ENCODE data around the gene CD6.

CD6 gene

DNA sequence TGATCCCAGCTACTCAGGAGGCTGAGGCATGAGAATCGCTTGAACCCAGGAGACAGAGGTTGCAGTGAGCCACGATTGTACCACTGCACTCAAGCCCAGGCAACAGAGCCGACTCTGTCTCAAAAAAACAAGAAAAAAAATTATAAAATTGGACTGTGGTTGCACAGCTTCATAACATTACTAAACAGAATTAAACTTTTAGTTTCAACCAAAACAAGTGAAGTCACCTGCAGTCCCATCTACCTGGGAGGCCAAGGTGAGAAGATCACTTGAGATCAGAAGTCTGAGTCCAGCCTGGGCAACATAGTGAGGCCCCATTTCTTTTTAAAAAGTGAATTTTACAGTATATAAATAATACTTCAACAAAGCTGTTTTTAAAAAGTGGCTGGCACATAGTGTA lies 83.0 kb downstream of the CD6 start:
- DNase-seq (ENCODE audit: low read depth): no peak
- TF ChIP-seq, protein P1, sequence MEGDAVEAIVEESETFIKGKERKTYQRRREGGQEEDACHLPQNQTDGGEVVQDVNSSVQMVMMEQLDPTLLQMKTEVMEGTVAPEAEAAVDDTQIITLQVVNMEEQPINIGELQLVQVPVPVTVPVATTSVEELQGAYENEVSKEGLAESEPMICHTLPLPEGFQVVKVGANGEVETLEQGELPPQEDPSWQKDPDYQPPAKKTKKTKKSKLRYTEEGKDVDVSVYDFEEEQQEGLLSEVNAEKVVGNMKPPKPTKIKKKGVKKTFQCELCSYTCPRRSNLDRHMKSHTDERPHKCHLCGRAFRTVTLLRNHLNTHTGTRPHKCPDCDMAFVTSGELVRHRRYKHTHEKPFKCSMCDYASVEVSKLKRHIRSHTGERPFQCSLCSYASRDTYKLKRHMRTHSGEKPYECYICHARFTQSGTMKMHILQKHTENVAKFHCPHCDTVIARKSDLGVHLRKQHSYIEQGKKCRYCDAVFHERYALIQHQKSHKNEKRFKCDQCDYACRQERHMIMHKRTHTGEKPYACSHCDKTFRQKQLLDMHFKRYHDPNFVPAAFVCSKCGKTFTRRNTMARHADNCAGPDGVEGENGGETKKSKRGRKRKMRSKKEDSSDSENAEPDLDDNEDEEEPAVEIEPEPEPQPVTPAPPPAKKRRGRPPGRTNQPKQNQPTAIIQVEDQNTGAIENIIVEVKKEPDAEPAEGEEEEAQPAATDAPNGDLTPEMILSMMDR (conservative IDR thresholded peaks at IDR 0.05; ENCODE audit: control insufficient read depth, insufficient read depth, low read depth, low read length): no peak

DNA sequence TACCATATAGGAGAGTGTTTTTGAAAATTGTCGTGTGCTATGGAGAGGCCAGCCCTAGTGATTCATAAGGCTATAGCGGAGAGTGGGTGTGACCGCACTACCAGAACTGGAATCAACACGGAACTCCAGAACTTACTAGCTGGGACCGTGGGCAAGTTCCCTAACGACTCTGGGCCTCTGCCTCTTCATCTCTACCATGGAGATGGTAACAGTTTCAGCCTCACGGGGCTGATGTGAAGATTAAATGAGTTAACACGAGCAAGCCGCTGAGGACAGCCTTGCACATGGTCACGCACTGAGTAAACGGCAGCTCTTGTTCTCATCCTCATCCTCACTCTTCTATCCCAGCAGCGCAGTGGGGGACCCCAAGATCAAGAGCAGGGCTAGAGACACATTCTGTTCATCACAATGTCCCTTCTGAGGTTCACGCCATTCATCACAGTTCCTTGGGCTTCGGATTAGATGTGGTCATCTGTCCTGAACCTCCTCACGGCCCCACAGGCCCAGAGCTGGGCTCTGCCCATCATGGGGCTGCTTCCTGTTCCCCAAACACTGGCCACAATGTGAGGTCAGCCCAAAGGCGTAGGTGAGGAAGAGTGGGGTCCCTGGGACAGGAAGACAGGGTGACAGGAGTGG lies 83.6 kb downstream of the CD6 start:
- no peak overlapping the region for H3K4me3 ChIP-seq (ENCODE audit: control insufficient read depth, low read depth, low read length)
- TF ChIP-seq, protein P1 (conservative IDR thresholded peaks at IDR 0.05; ENCODE audit: control insufficient read depth, insufficient read depth, low read depth, low read length): no peak
- DNase-seq (ENCODE audit: low read depth): no peak

More for the DNA sequence above, 83.0 kb downstream of the CD6 start:
- H3K4me3 ChIP-seq (ENCODE audit: control insufficient read depth, low read depth, low read length): no peak overlapping the region

DNA sequence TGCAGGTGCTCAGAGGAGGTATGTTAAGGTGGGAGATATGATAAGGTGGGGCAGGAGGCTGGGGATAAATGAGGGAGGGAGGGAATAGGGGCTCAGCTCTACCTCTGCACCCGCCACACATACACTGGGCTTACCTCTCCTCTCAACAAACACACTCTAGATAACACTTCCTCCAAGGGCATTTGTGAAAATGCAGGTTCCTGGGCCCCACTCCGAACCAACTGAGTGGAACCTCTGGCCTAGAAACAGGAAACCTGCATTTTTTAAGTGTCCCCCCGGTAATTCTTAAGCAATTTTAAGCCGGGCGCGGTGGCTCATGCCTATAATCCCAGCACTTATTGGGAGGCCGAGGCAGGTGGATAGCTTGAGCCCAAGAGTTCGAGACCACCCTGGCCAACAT lies 84.3 kb downstream of the CD6 start:
- TF ChIP-seq, protein P1 (conservative IDR thresholded peaks at IDR 0.05; ENCODE audit: control insufficient read depth, insufficient read depth, low read depth, low read length): no peak
- H3K4me3 ChIP-seq (ENCODE audit: control insufficient read depth, low read depth, low read length): no peak overlapping the region
- DNase-seq (ENCODE audit: low read depth): no peak

DNA sequence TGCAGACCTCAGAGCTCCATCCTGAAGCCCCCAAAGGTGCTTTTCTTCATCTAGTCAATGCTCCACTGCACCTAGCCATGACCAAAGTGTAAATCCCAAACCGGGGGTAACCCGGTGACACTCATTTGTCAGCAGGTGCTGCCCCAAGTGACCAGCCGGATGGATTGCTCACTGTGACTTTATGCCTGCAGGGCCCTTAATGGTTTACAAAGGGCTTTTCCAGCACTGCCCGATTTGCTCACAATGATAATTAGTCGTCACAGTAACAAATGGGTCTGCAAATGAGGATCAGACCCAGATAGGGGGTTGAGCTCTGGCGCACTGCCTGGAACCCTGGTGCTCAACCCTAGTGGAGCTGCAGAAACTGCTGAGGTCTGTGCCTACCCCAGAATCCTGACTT lies 85.1 kb downstream of the CD6 start:
- TF ChIP-seq, protein P1 (conservative IDR thresholded peaks at IDR 0.05; ENCODE audit: control insufficient read depth, insufficient read depth, low read depth, low read length): no peak
- DNase-seq (ENCODE audit: low read depth): no peak
- no peak overlapping the region for H3K4me3 ChIP-seq (ENCODE audit: control insufficient read depth, low read depth, low read length)

DNA sequence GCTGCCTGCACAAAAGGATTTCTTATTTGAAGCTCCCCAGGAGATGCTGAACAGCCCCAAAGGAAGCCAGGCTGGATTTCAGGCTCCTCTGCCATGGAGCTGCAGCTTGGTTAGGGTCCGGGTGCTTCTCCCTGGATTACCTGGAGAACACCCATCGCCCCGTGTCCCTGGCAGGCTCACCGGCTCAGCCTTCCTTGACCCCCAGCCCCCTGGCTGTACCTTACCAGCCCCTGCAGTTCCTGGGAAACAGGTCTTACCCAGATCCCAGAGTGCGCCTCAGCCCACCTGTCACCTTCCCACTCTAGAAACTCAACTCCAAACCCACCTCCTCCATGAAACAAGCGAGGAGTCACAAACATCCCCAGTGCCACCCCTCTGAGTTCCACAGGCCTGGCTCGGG lies 85.5 kb downstream of the CD6 start:
- no peak for DNase-seq (ENCODE audit: low read depth)
- TF ChIP-seq, protein P1 (conservative IDR thresholded peaks at IDR 0.05; ENCODE audit: control insufficient read depth, insufficient read depth, low read depth, low read length): no peak
- no peak overlapping the region for H3K4me3 ChIP-seq (ENCODE audit: control insufficient read depth, low read depth, low read length)

DNA sequence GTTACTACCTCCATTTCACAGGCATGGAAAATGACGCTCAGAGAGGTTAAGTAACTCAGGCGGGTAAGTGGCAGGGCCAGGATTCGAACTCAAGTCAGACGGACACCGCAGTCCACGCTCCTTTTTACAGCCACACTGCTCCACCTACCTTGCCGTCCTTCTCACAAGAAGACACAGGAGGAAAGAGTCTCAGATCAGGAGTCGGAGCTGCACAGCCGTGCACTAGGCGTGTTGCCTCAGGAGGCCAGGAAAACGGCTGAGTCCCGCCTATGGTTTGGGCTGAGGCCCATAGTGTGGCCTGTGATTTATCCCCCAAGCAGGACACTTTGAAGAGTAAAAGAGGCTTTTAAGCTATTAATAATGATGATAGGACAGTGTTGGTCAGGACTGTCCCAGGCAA lies 86.1 kb downstream of the CD6 start:
- no peak for DNase-seq (ENCODE audit: low read depth)
- TF ChIP-seq, protein P1 (conservative IDR thresholded peaks at IDR 0.05; ENCODE audit: control insufficient read depth, insufficient read depth, low read depth, low read length): no peak
- no peak overlapping the region for H3K4me3 ChIP-seq (ENCODE audit: control insufficient read depth, low read depth, low read length)
